HG03280 (cell line): ENCODE data around the gene WDR49.
"Not testable (repeated sequence)": the region's sequence is repeated elsewhere in the genome, so short reads cannot be mapped to it uniquely, and the experiment has no call there.

Source experiments
- ATAC-seq: cut with Tn5 transposase; IDR thresholded peaks from one replicate; pipeline ENCODE4 v1.9.1; 2021; ENCODE audit warnings: mild to moderate bottlenecking, moderate library complexity; ENCODE audit not compliant: unreplicated experiment

Gene WDR49

DNA sequence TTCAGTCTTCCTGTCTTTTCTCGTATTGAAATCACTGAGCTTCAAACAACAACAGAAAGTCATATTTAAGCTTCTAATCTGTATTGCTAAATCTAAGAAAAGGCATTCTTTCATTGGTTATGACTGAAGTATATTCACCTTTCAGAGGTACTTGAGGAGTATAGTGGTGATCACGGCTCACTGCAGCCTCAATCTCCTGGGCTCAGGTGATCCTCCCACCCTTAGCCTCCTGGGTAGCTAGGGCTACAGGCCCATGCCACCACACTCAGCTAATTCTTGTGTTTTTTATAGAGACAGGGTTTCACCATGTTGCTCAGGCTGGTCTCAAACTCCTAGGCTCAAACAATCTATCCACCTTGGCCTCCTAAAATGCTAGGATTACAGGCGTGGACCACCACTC is 38.7 kb downstream of the WDR49 start:
- no peak for ATAC-seq

DNA sequence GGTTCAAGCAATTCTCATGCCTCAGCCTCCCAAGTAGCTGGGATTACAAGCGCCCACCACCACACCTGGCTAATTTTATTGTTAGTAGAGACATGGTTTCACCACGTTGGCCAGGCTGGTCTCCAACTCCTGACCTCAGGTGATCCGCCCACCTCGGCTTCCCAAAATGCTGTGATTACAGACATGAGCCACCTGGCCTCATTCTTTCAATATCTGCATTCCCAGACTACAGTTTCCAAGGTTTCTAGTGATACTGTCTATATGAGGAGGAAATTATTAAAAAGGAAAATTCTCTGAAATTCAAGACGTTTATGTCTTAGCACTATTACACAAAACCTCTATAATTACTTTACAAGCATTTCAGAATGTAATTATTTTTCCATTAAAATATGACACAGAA is 39.5 kb downstream of the WDR49 start:
- not testable (repeated sequence) for ATAC-seq

DNA sequence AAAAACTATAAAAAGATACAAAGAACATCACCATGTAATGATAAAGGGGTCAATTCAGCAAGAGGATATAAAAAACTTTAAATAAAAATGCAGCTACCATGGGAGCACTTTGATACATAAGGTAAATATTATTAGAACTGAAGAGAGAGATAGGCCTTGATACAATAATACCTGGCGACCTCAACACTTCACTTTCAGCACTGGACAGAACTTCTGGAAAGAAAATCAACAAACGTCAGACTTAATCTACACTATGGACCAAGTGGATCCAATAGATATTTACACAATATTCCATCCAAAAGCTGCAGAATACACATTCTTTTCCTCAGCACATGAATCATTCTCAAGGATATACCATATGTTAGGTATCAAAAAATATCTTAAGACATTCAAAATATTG is 42.0 kb downstream of the WDR49 start:
- no peak for ATAC-seq

DNA sequence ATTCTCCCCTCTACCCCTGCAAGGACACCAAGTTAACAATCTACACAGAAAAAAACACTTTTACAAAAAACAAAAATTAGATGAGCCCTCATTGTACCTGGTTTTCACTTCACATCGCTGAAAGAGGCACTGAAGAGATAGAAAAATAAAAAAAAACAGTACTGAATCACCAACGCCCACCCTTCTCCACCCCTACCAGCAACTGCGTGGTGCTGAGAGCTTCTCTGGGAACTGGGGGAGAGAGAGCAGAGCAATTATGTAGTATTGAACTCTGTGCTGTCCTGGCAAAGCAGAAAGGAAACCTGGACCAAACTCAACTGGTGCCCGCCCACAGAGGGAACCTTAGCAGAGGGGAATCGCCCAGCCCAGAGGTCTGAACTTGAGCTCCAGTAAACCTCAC is 44.6 kb downstream of the WDR49 start:
- no peak for ATAC-seq

DNA sequence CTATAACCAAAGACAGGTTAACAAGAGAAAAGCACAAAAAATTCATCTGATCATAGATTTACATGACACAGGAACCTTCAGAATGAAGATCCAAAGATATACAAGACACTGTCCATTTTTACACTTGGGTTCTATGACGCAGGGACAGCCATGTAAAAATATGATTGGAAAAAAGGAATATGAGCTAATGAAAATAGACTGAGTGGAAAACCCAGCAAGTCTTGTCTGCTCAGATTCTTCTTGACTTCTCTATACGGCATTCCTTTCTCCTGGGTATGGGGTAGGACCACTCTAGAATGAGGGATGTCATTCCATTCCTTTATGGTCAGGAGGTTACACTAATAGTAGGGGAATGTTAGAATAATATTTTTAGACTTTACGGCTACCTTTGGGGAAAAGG is 46.9 kb downstream of the WDR49 start:
- no peak for ATAC-seq

DNA sequence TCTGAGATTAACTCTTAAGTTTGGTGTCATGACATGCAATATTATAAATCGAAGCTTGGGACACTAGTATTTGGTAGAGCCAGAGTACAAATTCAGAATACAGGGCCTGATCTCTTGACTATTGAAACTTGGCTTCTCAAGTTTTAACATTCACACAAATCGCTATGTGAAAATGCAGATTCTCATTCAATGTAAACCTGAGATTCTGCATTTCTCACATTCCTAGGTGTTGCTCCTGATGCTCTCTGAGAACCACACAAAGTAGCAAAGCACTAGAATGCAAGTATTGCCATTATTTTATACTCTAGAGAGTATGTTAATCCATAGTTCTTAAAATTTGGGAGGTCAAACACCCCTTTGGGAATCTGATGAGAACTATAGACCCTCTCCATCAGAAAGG is 47.9 kb downstream of the WDR49 start:
- no peak for ATAC-seq

DNA sequence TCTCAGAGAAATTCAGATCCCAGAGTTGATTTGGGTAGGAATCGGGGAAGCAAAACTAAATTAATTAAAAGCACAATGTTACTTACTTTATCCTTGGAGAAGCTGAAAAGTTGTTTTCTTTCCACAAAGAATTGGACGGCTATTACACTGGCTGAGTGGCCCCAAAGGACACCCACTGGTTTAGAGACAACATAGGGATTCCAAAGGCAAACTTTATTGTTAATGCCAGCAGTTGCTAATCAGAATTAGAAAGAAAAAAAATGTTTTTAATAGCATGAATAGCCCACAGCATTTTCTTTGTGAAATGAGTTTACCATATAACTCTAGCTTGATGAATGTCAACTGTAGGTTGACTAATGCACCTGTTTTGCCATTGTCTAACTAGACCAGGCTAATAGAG is 51.7 kb downstream of the WDR49 start:
- no peak for ATAC-seq

DNA sequence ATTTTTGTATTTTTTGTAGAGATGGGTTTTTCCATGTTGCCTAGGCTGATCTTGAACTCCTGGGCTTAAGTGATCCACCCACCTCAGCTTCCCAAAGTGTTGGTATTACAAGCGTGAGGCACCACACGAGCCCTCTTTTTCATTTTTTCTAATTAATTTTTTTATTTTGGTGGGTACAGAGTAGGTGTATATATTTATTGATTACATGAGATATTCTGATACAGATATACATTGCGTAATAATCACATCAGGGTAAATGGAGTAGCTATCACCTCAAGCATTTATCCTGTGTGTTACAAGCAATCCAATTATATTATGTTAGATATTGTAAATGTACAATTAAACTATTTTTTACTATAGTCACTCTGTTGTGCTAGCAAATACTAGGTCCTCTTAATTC is 66.1 kb downstream of the WDR49 start:
- ATAC-seq: no peak

DNA sequence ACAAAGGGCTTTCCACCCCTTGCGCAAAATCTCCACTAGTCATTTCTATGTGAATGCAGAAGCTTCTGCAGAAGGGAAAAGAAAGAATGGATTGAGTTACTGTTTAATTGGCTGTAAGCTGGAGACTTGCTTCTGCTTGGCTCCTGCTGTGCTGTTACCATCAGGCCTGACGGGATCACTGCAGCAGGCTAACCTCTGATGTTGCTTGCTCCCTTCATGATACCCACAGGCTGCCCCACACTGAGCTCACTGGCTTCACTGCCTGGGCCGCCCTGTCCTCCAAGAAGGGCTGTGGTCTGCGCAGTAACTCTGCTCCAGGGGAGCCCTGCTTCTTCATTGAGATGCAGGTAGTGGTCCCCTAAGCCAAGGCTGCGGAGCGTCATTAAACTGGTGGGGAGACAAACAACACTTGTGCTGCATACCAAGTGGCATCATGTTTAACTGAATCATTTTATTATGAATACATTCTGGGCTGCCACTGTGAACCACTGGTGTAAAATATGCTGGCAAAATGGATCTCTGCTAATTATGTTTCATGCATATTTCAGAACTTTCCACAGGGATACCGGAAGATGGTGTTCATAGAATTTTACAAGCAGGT is 78.6 kb downstream of the WDR49 start:
- no peak for ATAC-seq

DNA sequence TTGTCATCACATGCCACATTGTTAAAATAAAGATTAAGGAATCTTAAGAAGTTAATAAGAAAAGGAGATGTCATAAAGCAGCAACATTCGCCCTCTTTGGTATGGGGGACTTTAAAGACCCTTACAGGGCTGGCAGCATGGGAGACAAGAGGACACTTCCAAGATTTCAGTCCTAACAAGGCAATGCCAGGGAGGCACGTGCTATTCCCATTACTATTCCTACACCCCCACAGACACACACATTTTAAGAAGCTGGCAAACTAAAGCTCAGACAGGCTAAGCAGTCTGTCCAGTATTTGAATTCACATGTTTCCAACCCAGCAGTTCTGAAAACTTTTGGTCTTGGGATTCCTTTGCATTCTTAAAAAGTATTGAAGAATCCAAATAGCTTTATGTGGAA is 80.8 kb downstream of the WDR49 start:
- no peak for ATAC-seq

DNA sequence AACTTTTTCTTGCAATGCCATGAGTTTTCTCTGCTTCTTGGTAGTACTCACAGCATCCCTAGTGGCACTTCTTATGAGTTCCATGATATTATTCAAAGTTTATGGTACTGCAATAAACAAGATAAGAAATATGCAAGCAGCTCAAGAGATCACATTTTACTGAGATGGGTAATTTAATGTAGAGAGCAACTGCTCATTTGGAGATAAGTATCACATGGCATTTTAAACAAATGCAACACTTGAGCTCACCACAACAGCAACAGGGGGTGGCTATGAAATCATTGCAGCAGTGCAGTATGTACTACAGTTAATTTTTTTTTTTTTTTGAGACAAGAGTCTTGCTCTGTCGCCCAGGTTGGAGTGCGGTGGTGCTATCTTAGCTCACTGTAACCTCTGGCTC is 85.1 kb downstream of the WDR49 start:
- no peak for ATAC-seq

DNA sequence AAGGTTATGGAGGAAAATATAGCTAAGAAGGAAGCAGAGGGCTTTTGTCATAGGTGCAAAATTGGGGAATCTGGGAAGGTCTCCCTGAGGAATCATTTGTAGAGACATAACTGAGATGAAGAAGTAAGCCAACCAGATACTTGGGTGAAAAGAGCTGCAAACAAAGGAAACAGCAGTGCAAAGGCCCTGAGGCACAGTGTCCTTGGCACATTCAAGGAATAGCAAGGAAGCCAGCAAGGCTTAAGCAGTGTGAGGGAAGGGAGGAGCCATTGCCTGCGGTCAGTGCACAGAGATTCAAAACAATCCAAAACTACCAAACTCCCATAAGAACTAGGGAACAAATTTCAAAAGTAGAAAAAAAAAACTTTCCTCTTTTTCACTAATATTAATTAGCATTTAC is 88.3 kb downstream of the WDR49 start:
- no peak for ATAC-seq

DNA sequence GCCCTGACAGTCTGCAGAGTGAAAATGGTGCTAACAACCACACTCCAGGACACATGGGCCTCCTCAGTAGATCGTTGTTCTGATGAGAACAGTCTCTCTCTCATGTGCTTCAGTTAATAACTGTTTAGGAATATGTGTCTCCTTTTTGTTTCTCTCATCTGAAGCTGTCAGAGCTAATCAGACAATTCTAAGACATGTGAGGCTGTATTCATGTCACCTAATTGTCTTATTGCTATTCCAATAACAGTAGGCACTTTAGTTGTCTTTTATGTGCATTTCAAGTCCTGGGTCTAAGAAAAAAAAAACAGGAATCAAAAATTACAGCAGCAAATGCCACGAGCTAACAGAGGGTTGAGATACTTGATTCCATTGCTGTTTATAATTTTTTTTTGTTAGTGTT is 89.1 kb downstream of the WDR49 start:
- no peak for ATAC-seq

DNA sequence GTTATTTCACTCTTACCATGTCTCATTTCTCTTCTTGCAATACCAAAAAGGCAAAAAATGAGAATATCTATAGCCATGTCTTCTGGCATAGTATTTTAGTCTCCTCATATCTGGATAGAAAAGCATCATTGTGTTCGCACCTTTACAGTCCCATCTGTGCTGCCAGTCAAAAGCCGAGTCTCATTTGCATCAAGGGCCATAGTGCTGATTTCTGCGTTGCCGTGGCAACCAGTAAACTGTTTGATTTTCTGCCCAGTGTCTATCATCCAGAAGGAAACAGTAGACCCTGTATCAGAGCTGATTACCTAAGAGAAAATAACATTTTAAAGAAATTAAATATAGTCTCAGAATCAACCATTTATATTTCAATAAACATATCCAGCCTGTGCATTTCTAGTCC is 93.8 kb downstream of the WDR49 start:
- ATAC-seq: peak; percentile 39

DNA sequence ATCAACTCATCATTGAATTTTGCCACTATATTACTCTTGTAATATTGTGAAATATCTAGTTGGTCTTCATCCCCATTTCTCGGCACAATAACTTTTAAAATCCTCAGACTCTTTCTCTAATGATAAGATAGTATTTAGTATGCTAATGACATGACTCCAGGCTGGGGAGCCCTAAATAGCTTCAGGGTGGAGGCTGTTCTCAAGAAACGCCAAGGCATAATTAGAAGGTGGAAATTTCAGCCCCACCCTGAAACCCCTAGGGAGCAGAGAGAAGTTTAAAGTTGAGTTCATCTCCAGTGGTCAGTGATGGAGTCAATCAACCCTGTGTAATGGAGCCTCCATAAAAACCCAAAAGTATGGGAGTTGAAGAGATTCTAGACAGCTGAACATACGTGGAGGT is 98.8 kb downstream of the WDR49 start:
- no peak for ATAC-seq

DNA sequence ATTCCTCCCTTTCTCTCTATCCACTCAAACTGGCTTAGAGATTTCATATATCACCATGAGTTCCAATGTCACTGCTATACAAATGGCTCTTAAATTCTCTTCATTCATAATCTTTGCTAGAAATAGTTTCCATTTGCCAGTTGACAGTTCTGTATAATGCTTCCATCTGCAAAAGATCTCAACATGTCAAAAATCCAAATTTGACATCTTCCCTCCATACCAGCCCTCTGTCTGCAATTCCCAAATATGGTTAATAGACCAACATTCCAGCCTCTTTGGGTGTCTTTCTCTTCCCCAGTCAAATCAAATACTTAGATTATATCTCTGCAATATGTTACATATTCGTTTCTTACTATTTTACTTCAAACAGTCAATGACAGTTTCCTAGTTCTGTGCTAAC is 115.7 kb downstream of the WDR49 start:
- ATAC-seq: no peak

DNA sequence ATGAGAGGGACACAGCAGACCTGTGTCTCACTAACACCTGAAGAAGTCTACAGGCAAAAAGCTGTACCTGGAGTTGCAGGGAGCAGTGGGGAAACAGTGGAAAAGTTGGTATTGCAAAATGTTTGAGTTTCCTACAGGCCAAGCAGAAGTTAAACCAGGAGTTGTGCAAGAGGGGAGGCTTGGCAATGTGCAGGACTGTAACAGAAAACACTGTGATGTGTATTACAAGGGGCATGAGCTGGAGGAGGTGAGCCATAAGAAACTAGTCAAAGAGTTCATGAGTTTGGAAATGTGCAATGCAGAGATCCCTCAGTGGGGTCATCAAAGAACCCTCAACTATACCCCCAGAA is 132.8 kb downstream of the WDR49 start:
- no peak for ATAC-seq

DNA sequence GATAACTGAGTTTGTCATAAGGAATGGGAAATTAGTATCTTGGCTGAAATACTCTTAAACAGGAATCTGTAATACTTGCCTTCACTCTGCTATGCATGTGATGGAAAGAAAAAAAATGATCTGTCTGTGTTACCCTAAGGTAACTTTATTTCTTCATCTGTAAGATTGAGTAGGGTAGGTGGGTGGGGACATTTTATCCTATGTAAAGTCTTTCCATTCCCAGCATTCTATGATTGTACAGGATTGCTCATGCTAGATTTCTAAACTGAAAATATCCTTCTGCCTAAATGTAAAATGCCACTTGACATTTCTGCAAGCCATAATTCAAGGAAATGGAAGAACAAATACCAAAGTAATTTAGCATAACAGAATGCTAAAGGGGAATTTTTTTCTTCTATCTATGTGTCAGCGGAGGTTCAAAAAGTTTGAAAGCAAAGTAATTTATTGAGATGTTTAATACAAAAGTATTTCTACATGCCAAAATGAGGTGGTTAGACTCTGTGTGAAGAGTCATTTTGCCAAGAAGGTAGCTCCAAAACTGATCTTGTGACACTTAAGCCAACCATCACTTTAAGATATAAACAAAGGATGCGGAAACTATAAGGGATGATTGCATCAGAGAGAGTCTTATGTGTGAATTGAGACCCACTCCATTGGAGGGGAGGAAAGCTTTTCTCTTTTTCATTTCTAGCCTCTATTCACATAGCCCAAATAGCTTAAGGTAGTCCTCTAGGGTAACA is 133.3 kb downstream of the WDR49 start:
- no peak for ATAC-seq

DNA sequence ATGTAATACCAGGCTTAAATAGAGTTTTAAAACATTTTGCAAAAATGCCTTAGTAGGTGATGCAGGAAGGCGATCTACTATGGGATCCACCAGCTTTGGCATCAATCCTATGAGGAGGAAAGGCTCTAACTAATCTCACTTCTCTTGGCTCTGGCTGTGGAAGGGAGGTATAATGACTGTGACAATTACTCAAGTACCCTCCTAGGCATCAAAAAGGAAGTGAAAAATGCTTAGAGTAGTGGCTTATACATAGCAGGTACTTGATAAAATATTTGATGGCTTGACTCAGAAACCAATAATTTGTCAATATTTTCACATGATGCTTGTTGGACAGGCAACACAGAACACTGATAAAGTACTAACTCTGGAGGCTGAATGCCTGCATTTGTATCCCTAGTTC is 145.8 kb downstream of the WDR49 start:
- ATAC-seq: no peak

DNA sequence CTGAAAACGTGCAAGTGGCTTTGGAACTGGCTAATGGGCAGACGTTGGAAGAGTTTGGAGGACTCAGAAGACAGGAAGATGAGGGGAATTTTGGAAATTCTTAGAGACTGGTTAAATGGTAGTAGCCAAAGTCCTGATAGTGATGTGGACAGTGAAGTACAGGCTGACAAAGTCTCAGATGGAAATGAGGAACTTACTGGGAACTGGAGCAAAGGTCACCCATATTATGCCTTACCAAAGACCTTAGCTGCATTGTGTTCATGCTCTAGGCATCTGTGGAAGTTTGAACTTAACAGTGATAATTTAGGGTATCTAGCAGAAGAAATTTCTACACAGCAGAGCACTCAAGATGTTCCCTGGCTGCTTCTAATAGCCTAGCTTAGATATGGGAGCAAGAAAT is 151.3 kb downstream of the WDR49 start:
- no peak for ATAC-seq

DNA sequence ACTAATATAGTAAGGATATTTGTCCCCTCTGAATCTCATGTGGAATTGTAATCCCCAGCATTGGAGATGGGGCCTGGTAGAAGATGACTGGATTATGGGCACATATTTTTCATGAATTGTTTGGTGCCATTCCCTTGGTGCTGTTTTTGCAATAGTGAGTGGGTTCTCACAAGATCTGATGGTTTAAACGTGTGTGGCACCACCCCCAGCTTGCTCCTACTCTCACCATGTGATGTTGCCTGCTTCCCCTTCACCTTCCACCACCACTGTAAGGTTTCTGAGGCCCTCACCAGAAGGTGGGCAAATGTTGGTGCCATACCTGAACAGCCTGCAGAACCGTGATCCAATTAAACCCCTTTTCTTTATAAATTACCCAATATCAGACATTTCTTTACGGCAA is 151.8 kb downstream of the WDR49 start:
- no peak for ATAC-seq

DNA sequence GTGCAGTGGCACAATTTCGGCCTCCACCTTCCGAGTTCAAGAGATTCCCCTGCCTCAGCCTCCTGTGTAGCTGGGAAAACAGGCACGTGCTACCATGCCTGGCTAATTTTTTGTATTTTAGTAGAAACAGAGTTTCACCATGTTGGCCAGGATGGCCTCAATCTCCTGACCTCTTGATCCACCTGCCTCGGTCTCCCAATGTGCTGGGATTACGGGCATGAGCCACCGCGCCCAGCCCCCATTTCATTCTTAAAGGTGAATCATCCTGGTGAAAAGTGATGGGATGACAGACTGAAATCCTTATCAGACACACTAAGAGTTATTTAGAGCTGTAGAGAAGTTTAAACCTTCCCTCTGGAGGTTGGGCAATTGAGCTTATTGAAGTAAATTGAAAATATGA is 155.8 kb downstream of the WDR49 start:
- no peak for ATAC-seq

DNA sequence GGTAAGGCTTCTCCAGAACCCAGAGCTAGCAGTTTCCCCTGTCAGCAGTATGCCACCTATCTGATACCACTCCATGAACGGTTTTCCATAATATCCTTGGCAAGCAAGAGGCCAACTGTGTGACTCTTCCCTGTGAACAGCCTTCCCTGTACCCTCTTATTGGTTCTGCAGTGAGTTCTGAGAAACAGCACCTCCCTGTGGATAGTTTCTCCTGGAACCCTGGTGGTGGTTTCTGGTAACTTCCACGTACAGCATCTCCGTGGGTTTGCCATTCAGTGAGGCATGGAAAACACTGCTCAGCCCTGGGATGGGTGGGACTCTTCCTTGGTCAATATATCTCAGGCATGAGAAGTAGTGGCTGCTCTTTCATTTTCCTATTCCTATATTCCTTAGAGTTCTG is 160.5 kb downstream of the WDR49 start:
- peak; percentile 41 for ATAC-seq
